Activated CD4-positive, alpha-beta memory T cell treated with anti-CD3 and anti-CD28 coated beads for 36 hours (primary cell): ENCODE results near the gene GAB3. TPM values are rescaled to one million over a fixed set of nuclear protein-coding genes. Genes with fewer than 3 reads are reported as not detected.

Experiments
- total RNA-seq, 2 experiments: library from RNA; stranded (reverse); gene quantifications; one replicate each; pipeline ENCODE4 v1.2.3, GENCODE V29; 2021

GAB3 gene
- total RNA-seq, 2 experiments from 2014 or later = 3.4 to 3.7 TPM

Other genes starting within 250 kb of the GAB3 start
- 10 to 100 TPM; 21.4 to 28.4 TPM for gene FAM3A, start 234.8 kb downstream of the GAB3 start, total RNA-seq
- 10 to 100 TPM; 65.8 to 70.4 TPM for gene G6PD, start 204.2 kb downstream of the GAB3 start, total RNA-seq
- gene IKBKG, start 203.5 kb downstream of the GAB3 start, total RNA-seq = 10 to 100 TPM; 39.4 to 45.9 TPM
- gene CTAG1A, start 165.9 kb downstream of the GAB3 start, total RNA-seq = not detected
- not detected for gene CTAG1B, start 131.8 kb downstream of the GAB3 start, total RNA-seq
- not detected for gene CTAG2, start 97.5 kb downstream of the GAB3 start, total RNA-seq
- 10 to 100 TPM; 94.0 to 95.5 TPM for gene DKC1, start 11.8 kb upstream of the GAB3 start, total RNA-seq
- 10 to 100 TPM; 22.6 to 24.2 TPM for gene MPP1, start 54.4 kb upstream of the GAB3 start, total RNA-seq
- not detected for gene SMIM9, start 83.6 kb upstream of the GAB3 start, total RNA-seq
- 10 to 100 TPM; 42.9 to 43.3 TPM for gene F8A1, start 135.3 kb upstream of the GAB3 start, total RNA-seq